CD4-positive, alpha-beta T cell (primary cell): ENCODE results near the gene RASSF8. TPM values are rescaled to one million over a fixed set of nuclear protein-coding genes. Genes with fewer than 3 reads are reported as not detected.

Source experiments
- ATAC-seq: fragments of 200-7000 bp; cut with Tn5 transposase; one replicate; pipeline ENCODE4 v1.10.0; 2022; ENCODE audit warnings: mild to moderate bottlenecking; ENCODE audit not compliant: poor library complexity
- CTCF ChIA-PET: fragments of 350-600 bp; sonication (Branson Sonifier 250); formaldehyde crosslinking; loops from one replicate; lab custom pipeline; 2021; ENCODE audit warnings: antibody characterized with exemption, inconsistent platforms; lab: Charles Lee
- POLR2A ChIA-PET: fragments of 350-600 bp; sonication (Branson Sonifier 250); formaldehyde crosslinking; loops from one replicate; lab custom pipeline; 2021; ENCODE audit warnings: antibody characterized with exemption, inconsistent platforms; lab: Charles Lee
- DNase-seq, 14 experiments: peaks; one replicate each; pipeline ENCODE4 v3.0.0-alpha.2; 2013 to 2020; ENCODE audit warnings: mixed read lengths in 2 of 14
- H3K27ac ChIP-seq, 2 donors: one replicate each; pipeline versions ENCODE4 v1.5.1 to v1.7.0; 2013; ENCODE audit warnings: low read length in 2 of 2, low read depth in 1 of 2, mild to moderate bottlenecking in 1 of 2
- H3K27me3 ChIP-seq, 2 experiments: 1 replicate in 1 of 2; 2 replicates in 1 of 2; pipeline versions ENCODE4 v1.6.1 to v1.7.0; 2013; ENCODE audit warnings: low read length in 2 of 2, control low read depth in 1 of 2, mild to moderate bottlenecking in 1 of 2, moderate library complexity in 1 of 2; ENCODE audit not compliant: insufficient read depth in 2 of 2, control insufficient read depth in 1 of 2
- H3K36me3 ChIP-seq: one replicate; pipeline ENCODE4 v1.6.1; 2013; ENCODE audit warnings: low read length, control low read depth; ENCODE audit not compliant: insufficient read depth
- H3K4me1 ChIP-seq: one replicate; pipeline ENCODE4 v1.6.1; 2013; ENCODE audit warnings: low read length, control low read depth; ENCODE audit not compliant: insufficient read depth
- H3K4me3 ChIP-seq: one replicate; pipeline ENCODE4 v1.5.1; 2013; ENCODE audit warnings: mild to moderate bottlenecking, low read length, moderate library complexity
- H3K9me3 ChIP-seq, 2 experiments: 1 replicate in 1 of 2; 2 replicates in 1 of 2; pipeline versions ENCODE4 v1.6.1 to v1.7.0; 2013; ENCODE audit warnings: low read length in 2 of 2, mild to moderate bottlenecking in 2 of 2, control low read depth in 1 of 2, moderate library complexity in 1 of 2; ENCODE audit not compliant: control insufficient read depth in 1 of 2, insufficient read depth in 1 of 2
- H3K27ac Mint-ChIP-seq: one replicate; pipeline ENCODE4 v1.8.0; 2020; ENCODE audit warnings: mixed read lengths
- H3K27me3 Mint-ChIP-seq: one replicate; pipeline ENCODE4 v1.8.0; 2021; ENCODE audit warnings: mixed read lengths
- H3K36me3 Mint-ChIP-seq: one replicate; pipeline ENCODE4 v1.8.0; 2021; ENCODE audit warnings: low read depth, mixed read lengths
- H3K4me1 Mint-ChIP-seq: one replicate; pipeline ENCODE4 v1.8.0; 2021; ENCODE audit warnings: low read depth, mixed read lengths
- H3K4me3 Mint-ChIP-seq: one replicate; pipeline ENCODE4 v1.8.0; 2020; ENCODE audit warnings: mild to moderate bottlenecking, mixed read lengths
- H3K9me3 Mint-ChIP-seq: one replicate; pipeline ENCODE4 v1.8.0; 2020; ENCODE audit warnings: mixed read lengths
- CTCF ChIP-seq: fragments of 200-600 bp; IDR thresholded peaks from one replicate; pipeline ENCODE4 v1.8.0; 2022; ENCODE audit warnings: antibody characterized with exemption, mild to moderate bottlenecking
- intact Hi-C, 2 experiments: fragments of 100-400 bp; cut with DNase I in 1 of 2; cut with micrococcal nuclease in 1 of 2; formaldehyde crosslinking; loops; one replicate each; pipeline versions ENCODE4 v1.15.1 to v1.9.0; 2023 to 2025; cut with DNase I, micrococcal nuclease
- total RNA-seq, 174 experiments: library from RNA in 2 of 174; stranded (reverse) in 2 of 174; gene quantifications; one replicate each; pipeline ENCODE4 v1.2.3 and lab custom pipeline; 2021 to 2026

Gene RASSF8
- total RNA-seq, 2 experiments from 2014 or later: 0.71 to 1.4 TPM

- ChIA-PET POLR2A (no interaction called here), CTCF (no interaction called here)
- no peaks in the 10 kb centered on the region for H3K36me3 ChIP-seq
- intact Hi-C loops: no loop called here
- DNase-seq: no peak
- Mint-ChIP-seq H3K4me1 (no peaks in the 10 kb centered on the region), H3K27ac (no peak overlapping the region), H3K4me3 (no peak overlapping the region), H3K27me3 (peaks cover 9% of the 10 kb centered on the region), H3K36me3 (no peaks in the 10 kb centered on the region), H3K9me3 (no peaks in the 10 kb centered on the region)
- no peak overlapping the region for H3K27ac ChIP-seq
- no peak overlapping the region for H3K4me3 ChIP-seq
- H3K4me1 ChIP-seq: no peaks in the 10 kb centered on the region
- TF ChIP-seq CTCF: no peak
- H3K9me3 ChIP-seq: no peaks in the 10 kb centered on the region
- ATAC-seq: no peak
- no peaks in the 10 kb centered on the region for H3K27me3 ChIP-seq
Observed at GRCh38 chr12:25977047-25977446, 18.6 kb downstream of the RASSF8 start.

- Mint-ChIP-seq H3K4me1 (no peaks in the 10 kb centered on the region), H3K27me3 (peaks cover 9% of the 10 kb centered on the region), H3K9me3 (no peaks in the 10 kb centered on the region), H3K27ac (no peak overlapping the region), H3K36me3 (no peaks in the 10 kb centered on the region), H3K4me3 (no peak overlapping the region)
- ChIA-PET POLR2A (no interaction called here), CTCF (no interaction called here)
- intact Hi-C loops: no loop called here
- H3K27ac ChIP-seq: no peak overlapping the region
- H3K27me3 ChIP-seq: no peaks in the 10 kb centered on the region
- H3K9me3 ChIP-seq: no peaks in the 10 kb centered on the region
- H3K36me3 ChIP-seq: no peaks in the 10 kb centered on the region
- DNase-seq: no peak
- no peaks in the 10 kb centered on the region for H3K4me1 ChIP-seq
- TF ChIP-seq CTCF: no peak
- H3K4me3 ChIP-seq: no peak overlapping the region
- no peak for ATAC-seq
Observed at GRCh38 chr12:25979059-25979458, 20.6 kb downstream of the RASSF8 start.

GRCh38 chr12:25979563-25979962, 21.1 kb downstream of the RASSF8 start:
- TF ChIP-seq CTCF: no peak
- no peaks in the 10 kb centered on the region for H3K36me3 Mint-ChIP-seq
- H3K27ac ChIP-seq: no peak overlapping the region
- H3K4me1 ChIP-seq: no peaks in the 10 kb centered on the region
- no peak overlapping the region for H3K4me3 Mint-ChIP-seq
- CTCF ChIA-PET: no interaction called here
- H3K36me3 ChIP-seq: no peaks in the 10 kb centered on the region
- intact Hi-C loops: no loop called here
- no peaks in the 10 kb centered on the region for H3K4me1 Mint-ChIP-seq
- H3K4me3 ChIP-seq: no peak overlapping the region
- POLR2A ChIA-PET: no interaction called here
- H3K9me3 ChIP-seq: no peaks in the 10 kb centered on the region
- DNase-seq (no peak), ATAC-seq (no peak)
- H3K27ac Mint-ChIP-seq: no peak overlapping the region
- no peaks in the 10 kb centered on the region for H3K27me3 ChIP-seq
- H3K27me3 Mint-ChIP-seq: peaks cover 9% of the 10 kb centered on the region
- H3K9me3 Mint-ChIP-seq: no peaks in the 10 kb centered on the region
